ENCODE data around the gene PDP2. TPM values are rescaled to one million over a fixed set of nuclear protein-coding genes. Genes with fewer than 3 reads are reported as not detected.
A peak's percentile ranks its signal among the peaks of the same experiment; 100 is the strongest.

Gene PDP2
- total RNA-seq, 1 donor from 2014 or later: 18.3 TPM

DNA sequence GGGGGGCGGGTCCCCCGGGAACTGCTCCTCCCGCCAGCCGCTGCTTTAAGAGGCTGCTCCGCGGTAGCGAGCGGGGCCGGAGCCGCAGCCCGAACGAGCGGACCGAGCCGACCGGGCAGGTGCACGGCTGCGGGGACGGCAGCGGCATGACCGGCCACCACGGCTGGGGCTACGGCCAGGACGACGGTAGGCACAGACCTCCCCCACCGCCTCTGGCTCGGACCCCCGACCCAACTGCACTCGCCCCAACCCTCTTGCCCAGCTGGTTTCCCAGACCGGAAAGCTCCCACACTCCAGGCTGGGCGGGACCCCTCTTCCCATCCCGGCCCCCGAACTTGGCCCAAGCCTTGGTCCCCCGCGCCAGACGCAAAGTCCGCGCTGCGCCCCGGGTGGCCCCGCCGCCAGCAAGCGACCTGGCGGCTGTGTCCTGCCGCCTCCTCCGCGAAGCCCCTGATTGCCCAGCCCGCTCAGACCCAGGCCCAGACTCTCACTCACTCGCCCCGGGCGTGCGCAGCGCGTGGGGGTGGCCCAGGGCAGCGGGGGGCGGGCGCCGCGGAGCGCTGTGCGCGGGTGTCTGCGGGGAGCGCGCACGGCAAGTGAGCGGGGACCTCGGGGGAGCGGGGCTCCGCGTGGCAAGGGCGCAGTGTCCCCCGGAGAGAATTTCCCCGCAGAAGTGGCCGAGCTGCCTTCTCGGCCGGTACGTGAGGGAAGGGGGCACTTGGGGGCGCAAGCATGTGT lies 35.8 kb upstream of the PDP2 start, which contains the start of gene CA7:
TSS of gene CA7 (plus strand) at position 73 of the 738 bp plus-strand sequence. CDS start at position 147, 74 bp downstream.
- H3K9me3 Mint-ChIP-seq (ENCODE audit: unreplicated experiment): peaks cover 4% of the 10 kb centered on the region

GRCh38 chr16:66845080-66845410 lies 35.3 kb upstream of the PDP2 start:
- Mint-ChIP-seq H3K27me3 (ENCODE audit: unreplicated experiment) (peaks cover 16% of the 10 kb centered on the region), H3K36me3 (ENCODE audit: unreplicated experiment) (no peaks in the 10 kb centered on the region), H3K4me1 (ENCODE audit: low read depth, unreplicated experiment) (peaks cover 14% of the 10 kb centered on the region), H3K4me3 (ENCODE audit: unreplicated experiment) (peak overlapping the region; percentile 64), H3K27ac (ENCODE audit: unreplicated experiment) (peak overlapping the region; percentile 62), H3K9me3 (ENCODE audit: unreplicated experiment) (peaks cover 4% of the 10 kb centered on the region)
- DNase-seq: no peak
- TF ChIP-seq, protein P1, sequence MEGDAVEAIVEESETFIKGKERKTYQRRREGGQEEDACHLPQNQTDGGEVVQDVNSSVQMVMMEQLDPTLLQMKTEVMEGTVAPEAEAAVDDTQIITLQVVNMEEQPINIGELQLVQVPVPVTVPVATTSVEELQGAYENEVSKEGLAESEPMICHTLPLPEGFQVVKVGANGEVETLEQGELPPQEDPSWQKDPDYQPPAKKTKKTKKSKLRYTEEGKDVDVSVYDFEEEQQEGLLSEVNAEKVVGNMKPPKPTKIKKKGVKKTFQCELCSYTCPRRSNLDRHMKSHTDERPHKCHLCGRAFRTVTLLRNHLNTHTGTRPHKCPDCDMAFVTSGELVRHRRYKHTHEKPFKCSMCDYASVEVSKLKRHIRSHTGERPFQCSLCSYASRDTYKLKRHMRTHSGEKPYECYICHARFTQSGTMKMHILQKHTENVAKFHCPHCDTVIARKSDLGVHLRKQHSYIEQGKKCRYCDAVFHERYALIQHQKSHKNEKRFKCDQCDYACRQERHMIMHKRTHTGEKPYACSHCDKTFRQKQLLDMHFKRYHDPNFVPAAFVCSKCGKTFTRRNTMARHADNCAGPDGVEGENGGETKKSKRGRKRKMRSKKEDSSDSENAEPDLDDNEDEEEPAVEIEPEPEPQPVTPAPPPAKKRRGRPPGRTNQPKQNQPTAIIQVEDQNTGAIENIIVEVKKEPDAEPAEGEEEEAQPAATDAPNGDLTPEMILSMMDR (IDR thresholded peaks at IDR 0.05; ENCODE audit: partially characterized antibody, unreplicated experiment): no peak

More for the DNA sequence above, 35.8 kb upstream of the PDP2 start, which contains the start of gene CA7:
- no peak for DNase-seq
- Mint-ChIP-seq H3K4me1 (ENCODE audit: low read depth, unreplicated experiment) (peaks cover 14% of the 10 kb centered on the region), H3K27me3 (ENCODE audit: unreplicated experiment) (peaks cover 16% of the 10 kb centered on the region), H3K27ac (ENCODE audit: unreplicated experiment) (peak within 1 kb of the TSS; percentile 62), H3K36me3 (ENCODE audit: unreplicated experiment) (no peaks in the 10 kb centered on the region), H3K4me3 (ENCODE audit: unreplicated experiment) (peak within 1 kb of the TSS; percentile 77)
- TF ChIP-seq, protein P1 (IDR thresholded peaks at IDR 0.05; ENCODE audit: partially characterized antibody, unreplicated experiment): no peak

DNA sequence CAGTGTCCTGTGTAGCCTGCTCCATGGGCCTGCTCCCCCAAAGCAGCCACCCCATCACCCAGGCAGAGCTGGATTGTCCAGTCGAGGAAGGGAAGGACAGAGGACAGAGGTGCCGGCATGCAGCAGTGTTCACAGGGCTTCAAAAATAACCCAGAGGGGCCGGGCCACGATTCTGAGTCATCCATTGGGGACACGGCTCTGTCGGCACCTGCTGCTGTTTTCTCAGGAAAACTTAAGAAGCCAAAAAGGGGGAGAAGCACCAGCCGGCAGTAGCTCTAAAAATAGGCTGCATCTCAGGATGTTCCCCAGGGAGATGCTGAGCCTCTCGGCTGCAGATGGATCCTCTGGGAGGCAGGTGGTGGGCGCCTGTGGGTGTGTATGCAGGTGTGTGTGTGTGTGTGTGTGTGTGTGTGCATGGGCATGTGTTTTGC lies 34.5 kb upstream of the PDP2 start:
- TF ChIP-seq, protein P1 (IDR thresholded peaks at IDR 0.05; ENCODE audit: partially characterized antibody, unreplicated experiment): no peak
- Mint-ChIP-seq H3K27me3 (ENCODE audit: unreplicated experiment) (peaks cover 16% of the 10 kb centered on the region), H3K27ac (ENCODE audit: unreplicated experiment) (peak overlapping the region; percentile 62), H3K4me1 (ENCODE audit: low read depth, unreplicated experiment) (peaks cover 14% of the 10 kb centered on the region), H3K9me3 (ENCODE audit: unreplicated experiment) (peaks cover 4% of the 10 kb centered on the region), H3K4me3 (ENCODE audit: unreplicated experiment) (peak overlapping the region; percentile 64), H3K36me3 (ENCODE audit: unreplicated experiment) (no peaks in the 10 kb centered on the region)
- peak; percentile 53 for DNase-seq

DNA sequence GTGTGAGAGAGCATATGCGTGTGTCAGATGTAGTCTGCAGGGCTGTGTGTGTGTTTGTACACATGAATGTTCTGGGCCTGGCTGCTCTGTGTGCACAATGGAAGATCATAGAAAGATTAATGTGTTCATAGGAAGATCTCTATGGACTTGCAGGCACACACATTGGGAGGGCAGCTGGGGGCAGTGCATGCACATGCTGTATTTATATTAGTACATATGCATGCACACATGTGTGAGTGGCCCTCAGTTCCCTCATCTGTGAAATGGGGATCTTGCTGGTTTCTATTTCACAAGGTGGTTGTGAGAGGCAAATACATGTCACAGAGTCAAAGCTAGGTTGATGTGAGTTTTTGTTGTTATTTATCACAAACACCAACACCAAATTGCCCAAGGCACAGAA lies 34.0 kb upstream of the PDP2 start:
- H3K4me1 Mint-ChIP-seq (ENCODE audit: low read depth, unreplicated experiment): peaks cover 14% of the 10 kb centered on the region
- H3K4me3 Mint-ChIP-seq (ENCODE audit: unreplicated experiment): peak overlapping the region; percentile 17
- H3K27ac Mint-ChIP-seq (ENCODE audit: unreplicated experiment): peak overlapping the region; percentile 62
- peaks cover 4% of the 10 kb centered on the region for H3K9me3 Mint-ChIP-seq (ENCODE audit: unreplicated experiment)
- DNase-seq: no peak
- peaks cover 16% of the 10 kb centered on the region for H3K27me3 Mint-ChIP-seq (ENCODE audit: unreplicated experiment)
- no peaks in the 10 kb centered on the region for H3K36me3 Mint-ChIP-seq (ENCODE audit: unreplicated experiment)
- TF ChIP-seq, protein P1 (IDR thresholded peaks at IDR 0.05; ENCODE audit: partially characterized antibody, unreplicated experiment): no peak

GRCh38 chr16:66846831-66847230 lies 33.5 kb upstream of the PDP2 start:
- Mint-ChIP-seq H3K27me3 (ENCODE audit: unreplicated experiment) (peaks cover 15% of the 10 kb centered on the region), H3K36me3 (ENCODE audit: unreplicated experiment) (no peaks in the 10 kb centered on the region), H3K4me1 (ENCODE audit: low read depth, unreplicated experiment) (peaks cover 14% of the 10 kb centered on the region), H3K27ac (ENCODE audit: unreplicated experiment) (no peak overlapping the region), H3K9me3 (ENCODE audit: unreplicated experiment) (peaks cover 4% of the 10 kb centered on the region), H3K4me3 (ENCODE audit: unreplicated experiment) (no peak overlapping the region)
- DNase-seq: no peak
- TF ChIP-seq, protein P1 (IDR thresholded peaks at IDR 0.05; ENCODE audit: partially characterized antibody, unreplicated experiment): no peak

Data from glutamatergic neuron (in vitro differentiated cells).